ENCODE measurements around the gene ZNF668. TPM values are rescaled to one million over a fixed set of nuclear protein-coding genes. Genes with fewer than 3 reads are reported as not detected.

The ZNF668 gene
- total RNA-seq, 1 donor from 2014 or later: 12.2 TPM

- Histone ChIP-seq H3K27ac (peak overlapping the region; percentile 87 to 91), H3K4me3 (peak overlapping the region; percentile 73 to 87), H3K36me3 (peaks cover 19 to 22% of the 10 kb centered on the region in 2 donors), H3K27me3 (no peaks in the 10 kb centered on the region), H3K9me3 (no peaks in the 10 kb centered on the region), H3K4me1 (peaks cover 0 to 20% of the 10 kb centered on the region in 2 donors)
- TF ChIP-seq CTCF (IDR thresholded peaks at IDR 0.05): no peak
- intact Hi-C loops (cut with DNase I): loop anchor here (1.0 to 10.0 kb wide), 3 partner anchors 107 to 419 kb away; partner anchors contain the start of genes FBRS, FUS, PRR14 and SETD1A
- DNase-seq (ENCODE audit: low spot score in 2 of 2): peak; percentile 46 to 95
These were observed 684 bp downstream of the ZNF668 start for GRCh38 chr16:31073142-31073969.

DNA sequence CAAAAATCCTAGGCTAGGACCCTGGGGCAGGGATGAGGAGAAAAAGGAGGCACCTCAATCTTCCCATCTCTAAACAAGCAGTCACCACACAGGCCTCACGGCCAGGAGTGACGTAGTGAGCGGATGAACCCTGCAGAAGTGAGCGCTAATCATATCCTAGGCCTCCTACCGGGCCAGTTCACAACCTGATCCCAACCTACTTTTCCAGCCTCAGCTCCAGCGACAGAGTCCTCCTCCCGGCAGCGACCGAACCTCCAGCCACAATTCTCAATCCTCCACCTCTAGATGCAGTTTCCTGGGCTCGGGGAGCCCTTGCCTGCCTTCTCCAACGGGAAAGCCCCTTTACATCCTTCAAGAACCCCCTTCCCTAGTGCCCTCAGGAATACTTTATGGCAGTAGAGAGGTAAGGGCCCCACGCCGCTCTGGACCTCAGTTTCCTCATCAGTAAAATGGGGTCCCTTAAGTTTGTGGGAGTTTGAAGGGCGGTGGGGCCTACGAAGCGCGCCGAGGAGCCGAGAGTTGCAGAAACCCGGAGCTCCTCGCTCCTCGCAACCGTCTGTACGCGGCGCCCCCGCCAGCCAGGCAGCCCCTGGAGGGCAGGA lies 1.4 kb downstream of the ZNF668 start:
- peak overlapping the region; percentile 73 to 87 for H3K4me3 ChIP-seq
- no peaks in the 10 kb centered on the region for H3K9me3 ChIP-seq
- DNase-seq (ENCODE audit: low spot score in 2 of 2): peak in 1 of 2 donors; percentile 68
- no peak for TF ChIP-seq CTCF (IDR thresholded peaks at IDR 0.05)
- H3K36me3 ChIP-seq: peaks cover 12 to 15% of the 10 kb centered on the region in 2 donors
- intact Hi-C loops (cut with DNase I): loop anchor here (1.0 to 10.0 kb wide), 3 partner anchors 108 to 418 kb away; partner anchors contain the start of genes FBRS, FUS, PRR14 and SETD1A
- H3K4me1 ChIP-seq: peaks cover 0 to 20% of the 10 kb centered on the region in 2 donors
- H3K27me3 ChIP-seq: no peaks in the 10 kb centered on the region
- H3K27ac ChIP-seq: peak overlapping the region; percentile 87 to 91

DNA sequence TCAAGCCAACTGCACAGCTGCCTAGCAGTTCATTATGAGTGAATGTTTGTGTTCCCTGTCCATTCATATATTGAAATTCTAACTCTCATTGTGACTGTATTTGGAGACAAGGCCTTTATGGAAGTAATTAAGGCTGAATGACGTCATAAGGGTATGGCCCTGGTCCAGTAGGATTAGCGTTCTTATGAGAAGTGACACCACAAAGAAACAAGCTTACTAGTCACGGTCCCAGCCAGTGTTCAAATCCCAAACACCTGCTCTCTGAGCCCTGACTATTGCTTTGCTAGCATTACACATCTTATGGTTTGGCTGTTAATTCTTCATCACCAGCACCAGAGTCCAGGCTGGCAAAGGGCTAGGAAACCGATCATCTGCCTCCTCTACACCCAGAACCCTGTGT lies 2.2 kb downstream of the ZNF668 start:
- Histone ChIP-seq H3K27ac (no peak overlapping the region), H3K9me3 (no peaks in the 10 kb centered on the region), H3K4me3 (peak overlapping the region in 1 of 2 donors; percentile 73), H3K27me3 (no peaks in the 10 kb centered on the region), H3K4me1 (peaks cover 0 to 20% of the 10 kb centered on the region in 2 donors), H3K36me3 (peaks cover 6 to 7% of the 10 kb centered on the region in 2 donors)
- intact Hi-C loops (cut with DNase I): loop anchor here (10.0 kb wide), 1 partner anchor 417 kb away; the partner anchor contains the start of genes FBRS and PRR14
- DNase-seq (ENCODE audit: low spot score in 2 of 2): no peak
- TF ChIP-seq CTCF (IDR thresholded peaks at IDR 0.05): no peak

DNA sequence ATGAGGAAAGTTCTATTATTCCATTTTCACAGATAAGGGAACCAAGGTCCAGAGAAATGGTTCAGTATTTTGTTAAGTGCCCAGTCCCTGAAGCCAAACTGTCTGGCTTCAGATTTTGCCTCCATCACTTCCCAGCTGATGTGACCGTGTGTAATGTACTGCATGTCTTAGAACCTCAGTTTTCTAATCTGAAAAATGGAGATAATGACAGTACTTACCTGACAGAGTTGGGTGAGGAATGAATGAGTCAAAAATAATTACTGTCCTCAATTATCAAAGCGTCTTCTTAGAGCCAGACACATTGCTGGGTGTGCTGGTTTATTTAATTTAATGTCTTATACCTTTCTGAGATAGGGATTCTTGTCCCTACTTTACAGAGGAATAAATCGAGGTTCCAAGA lies 6.7 kb downstream of the ZNF668 start:
- Histone ChIP-seq H3K36me3 (peaks cover 7 to 10% of the 10 kb centered on the region in 2 donors), H3K9me3 (no peaks in the 10 kb centered on the region), H3K4me1 (peaks cover 0 to 7% of the 10 kb centered on the region in 2 donors), H3K27ac (no peak overlapping the region), H3K4me3 (no peak overlapping the region), H3K27me3 (no peaks in the 10 kb centered on the region)
- no peak for TF ChIP-seq CTCF (IDR thresholded peaks at IDR 0.05)
- intact Hi-C loops (cut with DNase I): no loop called here
- DNase-seq (ENCODE audit: low spot score in 2 of 2): no peak

DNA sequence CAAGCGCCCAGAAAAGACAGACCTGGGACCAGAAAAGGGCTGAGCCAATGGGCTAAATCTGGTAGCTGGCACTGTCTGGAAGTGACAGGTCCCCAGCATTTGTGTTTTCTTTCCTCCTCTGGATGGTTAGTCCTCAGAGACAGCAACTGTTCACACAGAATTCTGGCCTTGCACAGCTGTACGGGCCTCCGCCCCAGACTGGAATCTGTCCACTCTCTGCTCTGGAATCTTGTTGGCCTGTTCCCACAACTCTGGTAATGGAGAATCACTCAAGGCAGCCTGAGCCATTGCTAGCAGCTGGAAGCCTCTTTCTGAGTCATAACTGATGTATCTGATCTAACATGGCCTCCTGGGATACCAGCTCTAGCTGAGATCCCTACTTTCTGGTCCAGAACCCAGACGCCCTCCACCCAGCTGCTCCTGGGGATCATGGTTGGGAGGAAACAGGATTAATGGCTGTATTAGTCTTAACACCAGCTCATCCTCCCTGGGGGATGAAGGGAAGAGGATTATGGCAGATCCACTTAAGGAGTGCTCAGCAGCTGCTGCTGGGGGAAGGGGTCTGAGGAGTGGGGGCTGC lies 9.1 kb downstream of the ZNF668 start:
- Histone ChIP-seq H3K4me3 (no peak overlapping the region), H3K9me3 (no peaks in the 10 kb centered on the region), H3K27me3 (no peaks in the 10 kb centered on the region), H3K4me1 (no peaks in the 10 kb centered on the region), H3K27ac (peak overlapping the region; percentile 3 to 53), H3K36me3 (peaks cover 16 to 31% of the 10 kb centered on the region in 2 donors)
- intact Hi-C loops (cut with DNase I): no loop called here
- peak in 1 of 2 donors; percentile 79 for DNase-seq (ENCODE audit: low spot score in 2 of 2)
- no peak for TF ChIP-seq CTCF (IDR thresholded peaks at IDR 0.05)

Data from ascending aorta (tissue), 2 donors.